OCI-LY1 (cell line): ENCODE measurements around the gene AUH.

ENCODE experiments used
- H2AFZ ChIP-seq: fragments of 200-600 bp; sonication (generic), shearing (Covaris generic); 2 replicates; pipeline ENCODE4 v1.6.0; 2014; ENCODE audit warnings: antibody characterized with exemption, mild to moderate bottlenecking, low read length
- H3F3A ChIP-seq: fragments of 200-600 bp; sonication (generic), shearing (Covaris generic); 2 replicates; pipeline ENCODE4 v1.6.0; 2014; ENCODE audit warnings: mild to moderate bottlenecking, antibody characterized with exemption, low read length, moderate library complexity; ENCODE audit not compliant: insufficient read depth
- H3K27ac ChIP-seq: fragments of 200-600 bp; sonication (generic); 2 replicates; pipeline ENCODE4 v1.5.1; 2014; ENCODE audit warnings: low read length, mixed run types, mild to moderate bottlenecking, low read depth; ENCODE audit not compliant: poor library complexity, severe bottlenecking
- H3K27me3 ChIP-seq: fragments of 200-600 bp; sonication (generic); 2 replicates; pipeline ENCODE4 v1.6.0; 2014; ENCODE audit warnings: antibody characterized with exemption, mild to moderate bottlenecking, low read length, moderate library complexity; ENCODE audit not compliant: insufficient read depth
- H3K36me3 ChIP-seq: fragments of 200-600 bp; sonication (generic); 2 replicates; pipeline ENCODE4 v1.6.1; 2014; ENCODE audit warnings: mild to moderate bottlenecking, antibody characterized with exemption, low read length, moderate library complexity, mixed read lengths; ENCODE audit not compliant: insufficient read depth
- H3K4me1 ChIP-seq: fragments of 200-600 bp; sonication (generic); 2 replicates; pipeline ENCODE4 v1.5.1; 2014; ENCODE audit warnings: mild to moderate bottlenecking, low read length, moderate library complexity; ENCODE audit not compliant: insufficient read depth, severe bottlenecking
- H3K4me2 ChIP-seq: fragments of 200-600 bp; sonication (generic), shearing (Covaris generic); 2 replicates; pipeline ENCODE4 v1.6.1; 2014; ENCODE audit warnings: low read length
- H3K4me3 ChIP-seq: fragments of 200-600 bp; sonication (generic); 2 replicates; pipeline ENCODE4 v1.5.1; 2014; ENCODE audit warnings: low read length, low read depth, mild to moderate bottlenecking, mixed read lengths; ENCODE audit not compliant: poor library complexity, severe bottlenecking
- H3K79me2 ChIP-seq: fragments of 200-600 bp; shearing (Covaris generic); 2 replicates; pipeline ENCODE4 v1.6.1; 2016; ENCODE audit warnings: mixed run types, low read length, mixed read lengths; ENCODE audit not compliant: insufficient read depth
- H3K9ac ChIP-seq: fragments of 200-600 bp; sonication (generic), shearing (Covaris generic); 2 replicates; pipeline ENCODE4 v1.6.1; 2014; ENCODE audit warnings: mild to moderate bottlenecking, low read length, mixed read lengths
- H3K9me2 ChIP-seq: fragments of 200-600 bp; sonication (generic), shearing (Covaris generic); 2 replicates; pipeline ENCODE4 v1.6.1; 2014; ENCODE audit warnings: low read depth, mild to moderate bottlenecking, low read length, mixed read lengths
- H3K9me3 ChIP-seq: fragments of 200-600 bp; shearing (Covaris generic); 2 replicates; pipeline ENCODE4 v1.6.1; 2014; ENCODE audit warnings: low read length, mixed read lengths
- H4K20me1 ChIP-seq: fragments of 200-600 bp; sonication (generic), shearing (Covaris generic); 2 replicates; pipeline ENCODE4 v1.6.0; 2016; ENCODE audit warnings: mild to moderate bottlenecking, low read length; ENCODE audit not compliant: insufficient read depth
- EZH2 ChIP-seq: fragments of 200-600 bp; sonication (generic), shearing (Covaris generic); IDR thresholded peaks from 2 replicates; pipeline ENCODE4 v1.8.0; 2017; ENCODE audit warnings: borderline replicate concordance, mixed run types, mild to moderate bottlenecking, antibody characterized with exemption, low read length, moderate library complexity, mixed read lengths
- TF ChIP-seq, protein P1 (sequence below): fragments of 200-600 bp; sonication (generic), shearing (Covaris generic); IDR thresholded peaks from 2 replicates; pipeline ENCODE4 v1.5.1; 2017; ENCODE audit warnings: mild to moderate bottlenecking, antibody characterized with exemption, low read length, moderate library complexity, mixed read lengths

The AUH gene

GRCh38 chr9:91338681-91339080 is 23.0 kb downstream of the AUH start:
- Histone ChIP-seq H3K36me3 (peaks cover 30% of the 10 kb centered on the region), H3K27ac (no peak overlapping the region)

DNA sequence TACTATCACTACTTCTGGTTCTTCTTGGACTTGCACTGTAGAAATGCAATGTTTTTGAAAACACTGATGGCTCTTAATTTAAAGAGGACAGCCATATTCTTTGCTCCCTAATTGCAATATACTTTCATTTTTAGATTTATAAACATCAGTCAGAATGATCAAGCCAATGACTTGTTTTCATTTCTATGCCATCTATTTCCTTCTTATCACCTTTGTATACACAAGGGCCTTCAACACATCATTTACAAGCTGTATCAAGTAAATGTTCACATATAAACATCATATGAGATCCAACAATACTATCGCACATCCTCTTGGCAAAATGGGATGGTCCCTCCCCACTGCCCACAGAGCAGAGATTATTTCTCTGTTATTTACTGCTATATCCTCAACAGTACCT is 24.9 kb downstream of the AUH start:
- Histone ChIP-seq H3K9me2 (no peaks in the 10 kb centered on the region), H3K36me3 (peaks cover 24% of the 10 kb centered on the region), H3K27ac (no peak overlapping the region), H3K79me2 (no peaks in the 10 kb centered on the region), H3K27me3 (no peaks in the 10 kb centered on the region), H3K4me2 (no peak overlapping the region), H3K4me3 (no peak overlapping the region), H2AFZ (no peak overlapping the region), H3K4me1 (no peaks in the 10 kb centered on the region), H3K9me3 (no peaks in the 10 kb centered on the region), H3K9ac (no peak overlapping the region), H4K20me1 (no peaks in the 10 kb centered on the region), H3F3A (no peaks in the 10 kb centered on the region)
- TF ChIP-seq, protein P1, sequence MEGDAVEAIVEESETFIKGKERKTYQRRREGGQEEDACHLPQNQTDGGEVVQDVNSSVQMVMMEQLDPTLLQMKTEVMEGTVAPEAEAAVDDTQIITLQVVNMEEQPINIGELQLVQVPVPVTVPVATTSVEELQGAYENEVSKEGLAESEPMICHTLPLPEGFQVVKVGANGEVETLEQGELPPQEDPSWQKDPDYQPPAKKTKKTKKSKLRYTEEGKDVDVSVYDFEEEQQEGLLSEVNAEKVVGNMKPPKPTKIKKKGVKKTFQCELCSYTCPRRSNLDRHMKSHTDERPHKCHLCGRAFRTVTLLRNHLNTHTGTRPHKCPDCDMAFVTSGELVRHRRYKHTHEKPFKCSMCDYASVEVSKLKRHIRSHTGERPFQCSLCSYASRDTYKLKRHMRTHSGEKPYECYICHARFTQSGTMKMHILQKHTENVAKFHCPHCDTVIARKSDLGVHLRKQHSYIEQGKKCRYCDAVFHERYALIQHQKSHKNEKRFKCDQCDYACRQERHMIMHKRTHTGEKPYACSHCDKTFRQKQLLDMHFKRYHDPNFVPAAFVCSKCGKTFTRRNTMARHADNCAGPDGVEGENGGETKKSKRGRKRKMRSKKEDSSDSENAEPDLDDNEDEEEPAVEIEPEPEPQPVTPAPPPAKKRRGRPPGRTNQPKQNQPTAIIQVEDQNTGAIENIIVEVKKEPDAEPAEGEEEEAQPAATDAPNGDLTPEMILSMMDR: no peak
- no peak for TF ChIP-seq EZH2

More at GRCh38 chr9:91338681-91339080, 23.0 kb downstream of the AUH start:
- H3K9ac ChIP-seq: no peak overlapping the region
- H3F3A ChIP-seq: no peaks in the 10 kb centered on the region
- no peaks in the 10 kb centered on the region for H3K9me2 ChIP-seq
- no peaks in the 10 kb centered on the region for H3K79me2 ChIP-seq
- H3K4me1 ChIP-seq: no peaks in the 10 kb centered on the region
- no peak overlapping the region for H3K4me3 ChIP-seq
- H3K4me2 ChIP-seq: no peak overlapping the region
- H2AFZ ChIP-seq: no peak overlapping the region
- no peaks in the 10 kb centered on the region for H3K27me3 ChIP-seq
- no peaks in the 10 kb centered on the region for H4K20me1 ChIP-seq
- no peaks in the 10 kb centered on the region for H3K9me3 ChIP-seq
- TF ChIP-seq, protein P1: no peak
- TF ChIP-seq EZH2: no peak

- H3K4me1 ChIP-seq: no peaks in the 10 kb centered on the region
- no peaks in the 10 kb centered on the region for H3F3A ChIP-seq
- H4K20me1 ChIP-seq: no peaks in the 10 kb centered on the region
- H3K36me3 ChIP-seq: peaks cover 8% of the 10 kb centered on the region; the same call in 1 of the 2 replicates
- no peaks in the 10 kb centered on the region for H3K9me2 ChIP-seq
- TF ChIP-seq EZH2: no peak
- TF ChIP-seq, protein P1: no peak
- H3K79me2 ChIP-seq: no peaks in the 10 kb centered on the region
- no peak overlapping the region for H2AFZ ChIP-seq
- no peak overlapping the region for H3K4me3 ChIP-seq
- no peak overlapping the region for H3K4me2 ChIP-seq
- no peaks in the 10 kb centered on the region for H3K27me3 ChIP-seq
- no peak overlapping the region for H3K27ac ChIP-seq
- no peak overlapping the region for H3K9ac ChIP-seq
- H3K9me3 ChIP-seq: no peaks in the 10 kb centered on the region; the same call in 1 of the 2 replicates
Observed at GRCh38 chr9:91334053-91334452, 27.7 kb downstream of the AUH start.
